ENCODE results near the gene ARSG. TPM values are rescaled to one million over a fixed set of nuclear protein-coding genes. Genes with fewer than 3 reads are reported as not detected.
A peak's percentile ranks its signal among the peaks of the same experiment; 100 is the strongest.

The ARSG gene
- total RNA-seq, 1 experiment from 2014 or later: 7.9 TPM

- TF ChIP-seq ERG (CRISPR knock-in tag; IDR thresholded peaks at IDR 0.05) (no peak), CDX4 (CRISPR knock-in tag; IDR thresholded peaks at IDR 0.05; ENCODE audit: borderline replicate concordance) (no peak)
Measured at GRCh38 chr17:68317458-68317857, 26.2 kb downstream of the ARSG start (continued).

GRCh38 chr17:68318103-68318991 is 27.1 kb downstream of the ARSG start:
- TF ChIP-seq HMGA2 (CRISPR knock-in tag; IDR thresholded peaks at IDR 0.05) (no peak), GABPB1 (CRISPR knock-in tag; IDR thresholded peaks at IDR 0.05) (peak; percentile 31; the same call in 1 of the 2 replicates), NFATC4 (CRISPR knock-in tag; IDR thresholded peaks at IDR 0.05) (no peak), PRDM15 (CRISPR knock-in tag; IDR thresholded peaks at IDR 0.05) (no peak), MYBL2 (CRISPR knock-in tag; IDR thresholded peaks at IDR 0.05) (no peak)

GRCh38 chr17:68319410-68320162 is 28.3 kb downstream of the ARSG start:
- Mint-ChIP-seq H3K36me3 (peaks cover 1% of the 10 kb centered on the region; the same call in 1 of the 2 replicates), H3K27ac (peak overlapping the region; percentile 29; the same call in 1 of the 2 replicates), H3K4me3 (no peak overlapping the region), H3K9me3 (peaks cover 7% of the 10 kb centered on the region), H3K27me3 (ENCODE audit: low read depth) (no peaks in the 10 kb centered on the region), H3K4me1 (peaks cover 39% of the 10 kb centered on the region)
- TF ChIP-seq EMX1 (CRISPR knock-in tag; IDR thresholded peaks at IDR 0.05) (no peak), KAT7 (CRISPR knock-in tag; IDR thresholded peaks at IDR 0.05; ENCODE audit: borderline replicate concordance) (no peak), ZMAT4 (CRISPR knock-in tag; IDR thresholded peaks at IDR 0.05) (no peak), ATF3 (CRISPR knock-in tag; conservative IDR thresholded peaks at IDR 0.05) (no peak), ARID4B (CRISPR knock-in tag; IDR thresholded peaks at IDR 0.05; ENCODE audit: borderline replicate concordance) (no peak), MAX (CRISPR knock-in tag; IDR thresholded peaks at IDR 0.05) (no peak), GTF2I (CRISPR knock-in tag; conservative IDR thresholded peaks at IDR 0.05) (no peak)
- POLR2A ChIA-PET: no interaction called here
- DNase-seq (ENCODE audit: low spot score) (no peak), ATAC-seq (no peak)
- CTCF ChIA-PET: interaction anchor here (0.7 to 1.6 kb wide), 2 partner anchors 14 to 79 kb away, joined by 3 to 8 read pairs; no protein-coding TSS in a partner anchor

More at GRCh38 chr17:68318103-68318991, 27.1 kb downstream of the ARSG start:
- peaks cover 5% of the 10 kb centered on the region; the same call in 1 of the 2 replicates for H3K9me3 Mint-ChIP-seq
- peaks cover 39% of the 10 kb centered on the region for H3K4me1 Mint-ChIP-seq
- POLR2A ChIA-PET: no interaction called here
- H3K27ac Mint-ChIP-seq: peak overlapping the region; percentile 75; the same call in 1 of the 2 replicates
- no peak overlapping the region for H3K4me3 Mint-ChIP-seq
- H3K36me3 Mint-ChIP-seq: no peaks in the 10 kb centered on the region
- CTCF ChIA-PET: interaction anchor here (0.7 to 1.0 kb wide), 2 partner anchors 16 to 81 kb away, joined by 3 to 4 read pairs; no protein-coding TSS in a partner anchor
- ATAC-seq (no peak), DNase-seq (ENCODE audit: low spot score) (no peak)
- no peaks in the 10 kb centered on the region for H3K27me3 Mint-ChIP-seq (ENCODE audit: low read depth)
